Skeletal muscle tissue (tissue), 4 donors: ENCODE measurements around the gene PRR29. TPM values are rescaled to one million over a fixed set of nuclear protein-coding genes. Genes with fewer than 3 reads are reported as not detected.
"Not testable (repeated sequence)": the region's sequence is repeated elsewhere in the genome, so short reads cannot be mapped to it uniquely, and the experiment has no call there.

Experiments used
- H3K27ac ChIP-seq: one replicate; pipeline ENCODE4 v1.7.0; 2013; ENCODE audit warnings: mild to moderate bottlenecking, low read depth, low read length, inconsistent platforms
- H3K27me3 ChIP-seq, 3 donors: one replicate each; pipeline ENCODE4 v1.7.0; 2013; ENCODE audit warnings: low read length in 3 of 3; ENCODE audit not compliant: control insufficient read depth in 3 of 3, insufficient read depth in 3 of 3
- H3K36me3 ChIP-seq, 3 donors: one replicate each; pipeline ENCODE4 v1.7.0; 2013; ENCODE audit warnings: low read length in 3 of 3; ENCODE audit not compliant: control insufficient read depth in 3 of 3, insufficient read depth in 3 of 3
- H3K4me1 ChIP-seq, 3 donors: one replicate each; pipeline ENCODE4 v1.7.0; 2013; ENCODE audit warnings: low read length in 3 of 3, mild to moderate bottlenecking in 3 of 3; ENCODE audit not compliant: control insufficient read depth in 3 of 3, insufficient read depth in 3 of 3
- H3K4me3 ChIP-seq, 3 donors: one replicate each; pipeline ENCODE4 v1.7.0; 2013; ENCODE audit warnings: low read length in 3 of 3
- H3K9ac ChIP-seq, 3 donors: one replicate each; pipeline ENCODE4 v1.7.0; 2013; ENCODE audit warnings: low read length in 3 of 3, mild to moderate bottlenecking in 3 of 3, moderate library complexity in 2 of 3, low read depth in 1 of 3
- H3K9me3 ChIP-seq, 3 donors: one replicate each; pipeline ENCODE4 v1.7.0; 2013; ENCODE audit warnings: low read length in 3 of 3; ENCODE audit not compliant: control insufficient read depth in 3 of 3
- total RNA-seq: library from RNA; depleted of rRNA; stranded (reverse); fragments of >200 nt; gene quantifications from one replicate; pipeline ENCODE4 v1.2.3, GENCODE V29; 2014
- donor health status: Osteomylitis.

The PRR29 gene
- total RNA-seq, 1 donor from 2014 or later, result not detected

DNA sequence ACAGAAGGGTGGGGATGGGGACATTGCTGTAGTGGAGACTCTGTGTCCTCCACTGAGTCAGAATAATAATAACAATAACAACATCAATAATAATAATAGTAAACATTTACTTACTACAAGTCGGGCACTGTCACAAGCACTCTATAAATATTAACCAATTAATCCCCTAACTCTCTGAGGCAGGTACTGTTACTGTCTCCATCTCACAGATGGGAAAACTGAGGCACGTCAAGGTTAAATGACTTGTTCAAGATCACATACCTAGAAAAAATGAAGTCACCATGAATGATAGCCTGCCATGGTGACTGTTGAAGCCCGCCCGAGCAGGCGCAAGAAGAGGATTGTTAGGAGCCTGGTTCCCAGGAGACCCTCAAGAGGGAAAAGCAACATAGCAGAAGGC is 10.2 kb downstream of the PRR29 start:
- H3K36me3 ChIP-seq, result peaks cover 0 to 3% (median 0%) of the 10 kb centered on the region in 3 donors
- peaks cover 0 to 6% (median 3%) of the 10 kb centered on the region in 3 donors for H3K27me3 ChIP-seq
- H3K9me3 ChIP-seq, result no peaks in the 10 kb centered on the region
- peaks cover 26 to 29% (median 28%) of the 10 kb centered on the region in 3 donors for H3K4me1 ChIP-seq
- H3K9ac ChIP-seq, result no peak overlapping the region
- no peak overlapping the region for H3K4me3 ChIP-seq
- no peak overlapping the region for H3K27ac ChIP-seq

DNA sequence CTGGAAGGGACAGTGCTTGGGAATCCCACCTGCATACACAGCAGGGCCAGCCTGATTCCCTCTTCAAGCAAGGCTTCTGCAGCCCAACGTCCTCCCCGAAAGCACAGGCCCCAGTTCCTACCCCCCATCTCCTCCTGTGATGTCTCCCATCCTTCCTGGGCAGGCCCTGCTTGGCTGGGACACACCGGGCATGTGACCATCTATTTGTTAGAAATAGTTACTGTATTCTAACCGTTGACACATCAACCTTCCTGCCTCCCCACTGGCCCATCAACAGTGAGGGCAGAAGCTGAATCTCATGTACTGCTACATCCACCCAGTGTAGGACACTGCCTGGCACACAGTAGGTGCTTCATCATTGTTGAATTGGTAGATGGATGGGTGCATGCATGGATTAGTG is 10.7 kb downstream of the PRR29 start:
- H3K9me3 ChIP-seq, result no peaks in the 10 kb centered on the region
- peaks cover 26 to 29% (median 28%) of the 10 kb centered on the region in 3 donors for H3K4me1 ChIP-seq
- H3K4me3 ChIP-seq, result no peak overlapping the region
- peaks cover 0 to 1% (median 0%) of the 10 kb centered on the region in 3 donors for H3K27me3 ChIP-seq
- no peak overlapping the region for H3K27ac ChIP-seq
- peaks cover 0 to 3% (median 0%) of the 10 kb centered on the region in 3 donors for H3K36me3 ChIP-seq
- H3K9ac ChIP-seq, result no peak overlapping the region

DNA sequence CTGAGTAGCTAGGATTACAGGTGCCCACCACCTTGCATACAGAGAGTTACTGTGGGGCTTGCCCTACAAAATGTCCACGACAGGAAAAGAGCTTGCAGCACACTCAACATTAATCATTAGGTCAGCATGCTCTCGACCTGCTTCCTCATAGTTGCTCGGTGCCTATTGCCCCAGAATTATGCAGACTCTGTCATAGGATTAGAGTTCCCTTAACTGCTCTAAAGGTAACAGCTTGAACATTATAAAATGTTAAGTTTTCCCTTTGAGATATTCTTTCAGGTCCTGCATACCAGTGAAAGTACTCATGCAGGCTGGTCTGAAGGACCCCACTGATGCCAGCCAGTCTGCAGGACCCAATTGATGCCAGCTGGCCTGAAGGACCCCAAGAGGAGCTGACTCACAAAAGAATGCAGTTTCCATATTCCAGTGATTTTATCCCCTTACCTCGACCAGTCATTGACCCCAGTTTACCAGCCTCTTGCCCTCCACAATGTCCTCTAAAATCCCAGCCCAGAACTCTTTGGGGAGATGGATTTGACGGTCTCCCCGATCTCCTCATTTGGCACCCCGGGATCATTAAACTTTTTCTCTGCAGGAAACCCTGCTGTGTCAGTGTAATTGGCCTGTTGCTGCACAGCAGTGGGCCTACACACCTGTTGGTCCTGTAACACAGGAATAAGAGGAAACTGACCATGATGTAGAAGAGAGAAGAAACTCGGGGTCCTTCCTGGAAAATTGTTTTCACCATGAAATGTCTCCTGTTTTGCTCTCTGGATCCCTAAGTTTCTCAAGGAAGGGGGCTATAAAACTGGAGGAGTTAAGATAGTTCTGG is 11.6 kb downstream of the PRR29 start:
- no peak overlapping the region for H3K9ac ChIP-seq
- no peaks in the 10 kb centered on the region for H3K9me3 ChIP-seq
- no peaks in the 10 kb centered on the region for H3K27me3 ChIP-seq
- peaks cover 25 to 29% (median 28%) of the 10 kb centered on the region in 3 donors for H3K4me1 ChIP-seq
- no peak overlapping the region for H3K4me3 ChIP-seq
- H3K36me3 ChIP-seq, result no peaks in the 10 kb centered on the region
- H3K27ac ChIP-seq, result no peak overlapping the region

GRCh38 chr17:64015447-64015846 is 17.3 kb downstream of the PRR29 start:
- H3K4me1 ChIP-seq, result peaks cover 5 to 10% (median 5%) of the 10 kb centered on the region in 3 donors
- H3K36me3 ChIP-seq, result no peaks in the 10 kb centered on the region
- no peak overlapping the region for H3K4me3 ChIP-seq
- no peak overlapping the region for H3K27ac ChIP-seq
- no peaks in the 10 kb centered on the region for H3K9me3 ChIP-seq
- no peaks in the 10 kb centered on the region for H3K27me3 ChIP-seq
- no peak overlapping the region for H3K9ac ChIP-seq

DNA sequence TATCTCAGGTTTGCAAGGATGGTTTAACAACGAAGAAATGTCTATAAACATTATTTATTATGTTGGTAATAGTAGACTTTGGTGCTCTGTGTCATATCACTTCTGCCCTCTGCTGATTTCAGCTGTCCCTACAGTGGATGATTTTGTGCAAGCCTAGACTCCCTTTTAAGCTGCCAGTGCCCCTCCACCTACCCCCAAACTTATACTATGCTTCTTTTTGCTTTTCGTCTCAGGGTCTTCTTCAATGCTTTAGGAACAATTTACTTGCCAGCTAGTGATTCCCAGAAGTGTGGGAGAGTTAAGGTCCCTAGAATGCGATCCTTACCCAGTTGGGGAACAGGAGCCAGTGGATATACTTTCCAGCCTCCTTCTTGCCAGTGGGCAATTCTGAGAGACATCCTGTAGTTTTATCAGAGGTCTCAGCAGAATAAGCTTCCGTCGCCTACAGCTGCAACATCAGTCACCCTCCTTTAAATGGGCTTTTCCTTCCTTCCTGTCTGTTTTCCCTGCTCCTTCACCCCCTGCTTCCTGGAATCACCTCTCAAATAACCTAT is 18.2 kb downstream of the PRR29 start:
- Histone ChIP-seq H3K36me3 (no peaks in the 10 kb centered on the region), H3K4me1 (peaks cover 5 to 19% (median 9%) of the 10 kb centered on the region in 3 donors), H3K27me3 (no peaks in the 10 kb centered on the region), H3K9me3 (no peaks in the 10 kb centered on the region), H3K9ac (peak overlapping the region in 1 of 3 donors; percentile 36), H3K27ac (peak overlapping the region; percentile 54), H3K4me3 (peak overlapping the region in 1 of 3 donors; percentile 24)

DNA sequence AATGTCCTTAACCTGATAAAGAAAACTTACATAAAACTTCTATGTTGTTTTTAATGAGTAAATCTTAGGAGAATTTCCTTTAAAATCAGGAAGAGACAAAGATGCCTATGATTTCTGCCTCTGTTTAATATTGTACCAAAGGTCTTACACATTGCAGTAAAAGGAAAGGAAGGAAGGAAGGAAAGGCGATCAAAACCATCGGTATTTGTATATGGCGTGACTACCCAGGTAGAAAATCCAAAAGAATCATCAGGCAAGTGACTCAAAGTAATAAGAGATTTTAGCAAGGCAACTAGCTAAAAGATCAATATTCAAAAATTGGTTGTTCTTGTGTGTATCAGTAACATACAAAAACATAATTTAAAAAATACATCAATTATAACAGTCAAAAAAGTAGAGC is 18.8 kb downstream of the PRR29 start:
- Histone ChIP-seq H3K9ac (no peak overlapping the region), H3K9me3 (no peaks in the 10 kb centered on the region), H3K4me3 (no peak overlapping the region), H3K27ac (peak overlapping the region; percentile 54), H3K36me3 (no peaks in the 10 kb centered on the region), H3K27me3 (no peaks in the 10 kb centered on the region), H3K4me1 (peaks cover 5 to 19% (median 9%) of the 10 kb centered on the region in 3 donors)

DNA sequence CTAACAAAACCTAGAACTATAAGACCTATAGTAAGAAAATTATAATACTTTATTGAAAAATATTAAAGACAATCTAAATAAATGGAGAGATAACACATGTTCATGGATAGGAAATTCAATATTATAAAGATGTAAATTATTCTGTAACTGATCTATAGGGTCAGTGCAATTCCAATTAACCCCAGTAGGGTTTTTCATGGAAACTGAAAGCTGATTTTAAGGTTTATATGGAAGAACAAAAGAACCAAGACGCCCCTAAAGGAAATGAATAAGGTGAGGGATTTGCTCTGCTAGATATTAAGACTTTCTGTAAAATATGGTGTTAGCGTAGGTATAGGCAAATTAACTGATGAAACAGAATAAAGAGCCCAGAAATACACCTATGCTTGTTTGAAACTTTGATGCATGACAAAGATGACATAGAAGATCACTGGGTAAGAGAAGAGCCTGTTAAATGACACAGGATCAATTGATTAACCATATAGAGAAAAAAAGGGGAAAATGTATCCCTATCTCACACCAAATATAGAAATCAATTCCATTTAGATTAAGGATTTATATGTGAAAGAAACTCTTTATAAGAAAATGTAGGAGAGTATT is 19.3 kb downstream of the PRR29 start:
- peaks cover 5 to 19% (median 9%) of the 10 kb centered on the region in 3 donors for H3K4me1 ChIP-seq
- H3K9ac ChIP-seq, result no peak overlapping the region
- H3K27me3 ChIP-seq, result no peaks in the 10 kb centered on the region
- H3K36me3 ChIP-seq, result no peaks in the 10 kb centered on the region
- H3K4me3 ChIP-seq, result peak overlapping the region in 1 of 3 donors; percentile 9
- no peak overlapping the region for H3K27ac ChIP-seq
- H3K9me3 ChIP-seq, result no peaks in the 10 kb centered on the region

DNA sequence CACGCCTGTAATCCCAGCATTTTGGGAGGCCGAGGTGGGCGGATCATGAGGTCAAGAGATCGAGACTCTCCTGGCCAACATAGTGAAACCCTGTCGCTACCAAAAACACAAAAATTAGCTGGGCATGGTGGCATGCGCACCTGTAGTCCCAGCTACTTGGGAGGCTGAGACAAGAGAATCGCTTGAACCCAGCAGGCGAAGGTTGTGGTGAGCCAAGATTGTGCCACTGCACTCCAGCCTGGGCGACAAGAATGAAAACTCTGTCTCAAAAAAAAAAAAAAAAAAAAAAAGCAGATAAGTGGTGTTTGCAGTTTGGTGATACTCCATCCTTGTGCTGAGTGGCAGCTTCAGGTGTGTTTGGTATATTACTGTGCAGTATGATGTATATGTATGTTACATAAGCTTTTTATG is 21.4 kb downstream of the PRR29 start:
- not testable (repeated sequence) for H3K9me3 ChIP-seq, H3K36me3 ChIP-seq, H3K27me3 ChIP-seq
- Histone ChIP-seq H3K9ac (peak overlapping the region; percentile 78 to 86 (median 81)), H3K4me1 (peaks cover 5 to 19% (median 9%) of the 10 kb centered on the region in 3 donors), H3K27ac (peak overlapping the region; percentile 77), H3K4me3 (peak overlapping the region; percentile 72 to 89 (median 77))

DNA sequence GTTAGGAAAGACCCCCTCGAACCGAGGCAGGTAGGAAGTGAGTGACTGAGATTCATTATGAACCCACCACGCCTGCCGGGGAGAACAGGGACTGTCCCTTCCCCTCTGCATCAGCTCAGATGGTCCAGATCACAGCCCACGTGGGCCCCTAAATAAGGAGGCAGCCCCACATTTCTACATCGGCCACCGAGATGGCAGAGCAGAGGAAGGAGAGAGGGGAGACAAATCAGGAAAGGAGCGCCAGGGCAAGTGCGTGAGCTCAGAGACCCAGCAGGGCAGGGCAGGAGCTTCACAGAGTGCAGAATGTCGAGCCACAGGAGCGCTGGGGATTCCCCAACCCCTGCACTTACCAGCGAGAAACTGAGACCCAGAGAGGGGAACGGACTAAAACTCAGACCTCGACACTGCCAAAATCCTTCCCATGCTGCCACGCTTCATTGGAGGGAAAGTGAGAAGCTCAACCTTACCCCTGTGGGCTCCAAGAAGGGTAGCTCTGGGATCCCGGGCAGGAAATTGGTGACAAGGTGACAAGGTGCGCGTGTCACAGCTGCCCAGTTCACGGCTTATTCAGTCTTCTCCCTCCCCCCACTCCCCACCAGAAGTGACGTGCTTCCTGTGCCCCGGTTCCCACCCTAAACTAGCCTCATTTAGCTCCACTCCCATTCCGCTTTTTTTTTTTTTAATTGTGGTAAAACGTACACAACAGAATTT is 22.1 kb downstream of the PRR29 start, which contains the start of gene ICAM2:
Gene ICAM2, minus strand, starts transcription at position 578 of the 711 bp plus-strand sequence. CDS start 13,942 bp downstream, outside the sequence.
- peak within 1 kb of the TSS; percentile 78 to 86 (median 81) for H3K9ac ChIP-seq
- H3K36me3 ChIP-seq, result no peaks in the 10 kb centered on the region
- H3K4me3 ChIP-seq, result peak within 1 kb of the TSS; percentile 72 to 89 (median 77)
- peaks cover 5 to 19% (median 12%) of the 10 kb centered on the region in 3 donors for H3K4me1 ChIP-seq
- no peaks in the 10 kb centered on the region for H3K27me3 ChIP-seq
- H3K27ac ChIP-seq, result peak within 1 kb of the TSS; percentile 77
- no peaks in the 10 kb centered on the region for H3K9me3 ChIP-seq
